ENCODE results near the gene LTBP3.

The LTBP3 gene

GRCh38 chr11:65547446-65548125, 10.6 kb downstream of the LTBP3 start:
- no peaks in the 10 kb centered on the region for H3K9me3 Mint-ChIP-seq
- H3K27me3 Mint-ChIP-seq, result no peaks in the 10 kb centered on the region
- ATAC-seq (replicated peaks), result no peak
- peak overlapping the region; percentile 32 for H3K27ac Mint-ChIP-seq
- peaks cover 17 to 20% of the 10 kb centered on the region in 2 donors for H3K36me3 Mint-ChIP-seq
- peak overlapping the region; percentile 53 to 62 for H3K4me3 Mint-ChIP-seq
- H3K4me1 Mint-ChIP-seq, result peaks cover 61 to 72% of the 10 kb centered on the region in 2 donors
- DNase-seq, result no peak

- ATAC-seq (replicated peaks) (peak; percentile 88 to 92), DNase-seq (peak; percentile 95)
- Mint-ChIP-seq H3K36me3 (peaks cover 16 to 18% of the 10 kb centered on the region in 2 donors), H3K27ac (peak overlapping the region; percentile 92), H3K4me1 (peaks cover 54 to 72% of the 10 kb centered on the region in 2 donors), H3K9me3 (no peaks in the 10 kb centered on the region), H3K27me3 (no peaks in the 10 kb centered on the region), H3K4me3 (peak overlapping the region; percentile 80 to 83)
Measured at GRCh38 chr11:65546217-65546958, 11.8 kb downstream of the LTBP3 start.

- ATAC-seq (replicated peaks) (peak in 1 of 2 donors; percentile 0), DNase-seq (no peak)
- H3K27me3 Mint-ChIP-seq, result no peaks in the 10 kb centered on the region
- H3K9me3 Mint-ChIP-seq, result no peaks in the 10 kb centered on the region
- peaks cover 54 to 72% of the 10 kb centered on the region in 2 donors for H3K4me1 Mint-ChIP-seq
- peak overlapping the region; percentile 80 to 83 for H3K4me3 Mint-ChIP-seq
- peaks cover 14 to 16% of the 10 kb centered on the region in 2 donors for H3K36me3 Mint-ChIP-seq
- H3K27ac Mint-ChIP-seq, result peak overlapping the region; percentile 82
Measured at GRCh38 chr11:65545853-65546216, 12.3 kb downstream of the LTBP3 start.

GRCh38 chr11:65542738-65543390, 15.3 kb downstream of the LTBP3 start:
- H3K9me3 Mint-ChIP-seq, result no peaks in the 10 kb centered on the region
- H3K4me3 Mint-ChIP-seq, result no peak overlapping the region
- H3K36me3 Mint-ChIP-seq, result peaks cover 13 to 17% of the 10 kb centered on the region in 2 donors
- ATAC-seq (replicated peaks), result no peak
- H3K27ac Mint-ChIP-seq, result no peak overlapping the region
- H3K27me3 Mint-ChIP-seq, result no peaks in the 10 kb centered on the region
- no peak for DNase-seq
- peaks cover 40 to 68% of the 10 kb centered on the region in 2 donors for H3K4me1 Mint-ChIP-seq

- H3K36me3 Mint-ChIP-seq, result peaks cover 17 to 29% of the 10 kb centered on the region in 2 donors
- H3K4me1 Mint-ChIP-seq, result peaks cover 41 to 68% of the 10 kb centered on the region in 2 donors
- H3K4me3 Mint-ChIP-seq, result peak overlapping the region; percentile 88
- H3K27me3 Mint-ChIP-seq, result no peaks in the 10 kb centered on the region
- no peaks in the 10 kb centered on the region for H3K9me3 Mint-ChIP-seq
- ATAC-seq (replicated peaks) (peak; percentile 0 to 1), DNase-seq (no peak)
- H3K27ac Mint-ChIP-seq, result peak overlapping the region; percentile 96
Measured at GRCh38 chr11:65541093-65541982, 16.8 kb downstream of the LTBP3 start.

- H3K4me1 Mint-ChIP-seq, result peaks cover 34 to 61% of the 10 kb centered on the region in 2 donors
- H3K4me3 Mint-ChIP-seq, result peak overlapping the region; percentile 88
- DNase-seq, result peak; percentile 88
- ATAC-seq (replicated peaks), result peak; percentile 74 to 87
- peak overlapping the region; percentile 96 for H3K27ac Mint-ChIP-seq
- H3K27me3 Mint-ChIP-seq, result no peaks in the 10 kb centered on the region
- peaks cover 20 to 34% of the 10 kb centered on the region in 2 donors for H3K36me3 Mint-ChIP-seq
- no peaks in the 10 kb centered on the region for H3K9me3 Mint-ChIP-seq
Measured at GRCh38 chr11:65540290-65541092, 17.7 kb downstream of the LTBP3 start.

GRCh38 chr11:65539744-65540289, 18.3 kb downstream of the LTBP3 start:
- Mint-ChIP-seq H3K4me3 (peak overlapping the region; percentile 88), H3K4me1 (peaks cover 28 to 56% of the 10 kb centered on the region in 2 donors), H3K9me3 (no peaks in the 10 kb centered on the region), H3K27ac (peak overlapping the region; percentile 96), H3K36me3 (peaks cover 23 to 39% of the 10 kb centered on the region in 2 donors), H3K27me3 (no peaks in the 10 kb centered on the region)
- no peak for DNase-seq
- peak; percentile 80 to 81 for ATAC-seq (replicated peaks)

- ATAC-seq (replicated peaks) (no peak), DNase-seq (no peak)
- no peaks in the 10 kb centered on the region for H3K27me3 Mint-ChIP-seq
- peaks cover 23 to 54% of the 10 kb centered on the region in 2 donors for H3K4me1 Mint-ChIP-seq
- H3K9me3 Mint-ChIP-seq, result no peaks in the 10 kb centered on the region
- peak overlapping the region; percentile 41 to 88 for H3K4me3 Mint-ChIP-seq
- peaks cover 24 to 44% of the 10 kb centered on the region in 2 donors for H3K36me3 Mint-ChIP-seq
- peak overlapping the region; percentile 62 for H3K27ac Mint-ChIP-seq
Measured at GRCh38 chr11:65538915-65539743, 19.0 kb downstream of the LTBP3 start.

GRCh38 chr11:65538232-65538914, 19.8 kb downstream of the LTBP3 start:
- peaks cover 18 to 49% of the 10 kb centered on the region in 2 donors for H3K4me1 Mint-ChIP-seq
- no peak for DNase-seq
- no peaks in the 10 kb centered on the region for H3K27me3 Mint-ChIP-seq
- no peaks in the 10 kb centered on the region for H3K9me3 Mint-ChIP-seq
- H3K27ac Mint-ChIP-seq, result peak overlapping the region; percentile 59
- ATAC-seq (replicated peaks), result no peak
- H3K36me3 Mint-ChIP-seq, result peaks cover 28 to 43% of the 10 kb centered on the region in 2 donors
- H3K4me3 Mint-ChIP-seq, result peak overlapping the region; percentile 39

- ATAC-seq (replicated peaks) (no peak), DNase-seq (no peak)
- Mint-ChIP-seq H3K4me1 (peaks cover 15 to 48% of the 10 kb centered on the region in 2 donors), H3K9me3 (no peaks in the 10 kb centered on the region), H3K27me3 (no peaks in the 10 kb centered on the region), H3K4me3 (peak overlapping the region; percentile 39 to 55), H3K36me3 (peaks cover 32 to 44% of the 10 kb centered on the region in 2 donors), H3K27ac (peak overlapping the region; percentile 59)
Measured at GRCh38 chr11:65537620-65538231, 20.4 kb downstream of the LTBP3 start.

- Mint-ChIP-seq H3K9me3 (no peaks in the 10 kb centered on the region), H3K27ac (peak overlapping the region; percentile 25), H3K27me3 (no peaks in the 10 kb centered on the region), H3K36me3 (peaks cover 29 to 45% of the 10 kb centered on the region in 2 donors), H3K4me1 (peaks cover 13 to 43% of the 10 kb centered on the region in 2 donors), H3K4me3 (peak overlapping the region; percentile 25 to 55)
- ATAC-seq (replicated peaks) (no peak), DNase-seq (no peak)
Measured at GRCh38 chr11:65537296-65537597, 20.9 kb downstream of the LTBP3 start.

Measured in stimulated activated naive B cell treated with anti-CD40 and anti-IgM and Interleukin-4, amounts not matched to agents 10 μg/mL and 1 μg/mL and 100 μg/mL, for 72 hours (primary cell).